ENCODE results near the gene RPS6KA3. TPM values are rescaled to one million over a fixed set of nuclear protein-coding genes. Genes with fewer than 3 reads are reported as not detected.

RPS6KA3 gene
- total and polyA plus RNA-seq, 2 donors (not counting 1 experiment from before 2014, with no cell fraction given): 17.0 to 63.0 TPM

- H3K27ac Mint-ChIP-seq: no peak overlapping the region
- ATAC-seq (ENCODE audit: low read depth): no peak
- no peak overlapping the region for H2AFZ ChIP-seq (ENCODE audit: insufficient read depth, low read depth, low read length, poor library complexity, severe bottlenecking)
- no CpG with 5 or more reads among the region's 5 CpGs for WGBS (ENCODE audit: insufficient coverage)
- no peak overlapping the region for H3K27ac ChIP-seq (ENCODE audit: low read length in 2 of 2)
- no peak for DNase-seq
- ChIA-PET POLR2A (no interaction called here), CTCF (no interaction called here)
- no peak overlapping the region for H3K4me3 Mint-ChIP-seq
- peaks cover 15% of the 10 kb centered on the region for H4K20me1 ChIP-seq (ENCODE audit: control insufficient read depth, insufficient read depth, low read length, poor library complexity, severe bottlenecking)
- peaks cover 8 to 27% of the 10 kb centered on the region in 2 experiments for H3K36me3 ChIP-seq (replicated peaks in 1 of 2; ENCODE audit: control extremely low read depth in 1 of 2, control insufficient read depth in 1 of 2, extremely low read depth in 1 of 2, insufficient read depth in 2 of 2, low read length in 1 of 2)
- H3K4me1 ChIP-seq (ENCODE audit: control insufficient read depth in 2 of 2, insufficient read depth in 2 of 2, low read length in 2 of 2): peaks cover 15 to 16% of the 10 kb centered on the region in 2 donors
- no peak overlapping the region for H3K9ac ChIP-seq (ENCODE audit: low read length)
- intact Hi-C loops (cut with micrococcal nuclease): no loop called here
- peaks cover 39% of the 10 kb centered on the region for H3K79me2 ChIP-seq (ENCODE audit: control insufficient read depth, insufficient read depth, low read length)
- TF ChIP-seq EZH2 (IDR thresholded peaks at IDR 0.05; ENCODE audit: borderline replicate concordance, insufficient read depth, low read depth, low read length, poor library complexity, severe bottlenecking) (no peak), CTCF (IDR thresholded peaks at IDR 0.05) (no peak)
- H3K9me3 Mint-ChIP-seq (ENCODE audit: insufficient read depth): no peaks in the 10 kb centered on the region
- H3K9me3 ChIP-seq (ENCODE audit: control extremely low read depth in 1 of 3, control insufficient read depth in 2 of 3, insufficient read depth in 1 of 3, low read length in 2 of 3): no peaks in the 10 kb centered on the region
- H3K27me3 Mint-ChIP-seq: no peaks in the 10 kb centered on the region
- H3K27me3 ChIP-seq (replicated peaks in 1 of 4; ENCODE audit: control extremely low read depth in 1 of 4, control insufficient read depth in 3 of 4, insufficient read depth in 4 of 4, low read length in 3 of 4): no peaks in the 10 kb centered on the region
- no peak overlapping the region for H3K4me3 ChIP-seq (ENCODE audit: control extremely low read depth in 1 of 5, extremely low read depth in 1 of 5, insufficient read depth in 1 of 5, low read depth in 2 of 5, low read length in 4 of 5)
- no peak overlapping the region for H3K4me2 ChIP-seq (replicated peaks; ENCODE audit: low read depth, low read length, poor library complexity, severe bottlenecking)
- H3K4me1 Mint-ChIP-seq: peaks cover 19% of the 10 kb centered on the region
Observed at GRCh38 chrX:20135944-20136343, 130.8 kb downstream of the RPS6KA3 start.

GRCh38 chrX:20132666-20133065 is 134.0 kb downstream of the RPS6KA3 start:
- Histone ChIP-seq H3K4me2 (replicated peaks; ENCODE audit: low read depth, low read length, poor library complexity, severe bottlenecking) (no peak overlapping the region), H3K9me3 (ENCODE audit: control extremely low read depth in 1 of 3, control insufficient read depth in 2 of 3, insufficient read depth in 1 of 3, low read length in 2 of 3) (no peaks in the 10 kb centered on the region), H3K79me2 (ENCODE audit: control insufficient read depth, insufficient read depth, low read length) (peaks cover 9% of the 10 kb centered on the region), H4K20me1 (ENCODE audit: control insufficient read depth, insufficient read depth, low read length, poor library complexity, severe bottlenecking) (peaks cover 7% of the 10 kb centered on the region), H3K4me3 (ENCODE audit: control extremely low read depth in 1 of 5, extremely low read depth in 1 of 5, insufficient read depth in 1 of 5, low read depth in 2 of 5, low read length in 4 of 5) (no peak overlapping the region), H3K36me3 (replicated peaks in 1 of 2; ENCODE audit: control extremely low read depth in 1 of 2, control insufficient read depth in 1 of 2, extremely low read depth in 1 of 2, insufficient read depth in 2 of 2, low read length in 1 of 2) (peaks cover 6 to 39% of the 10 kb centered on the region in 2 experiments), H3K9ac (ENCODE audit: low read length) (no peak overlapping the region), H2AFZ (ENCODE audit: insufficient read depth, low read depth, low read length, poor library complexity, severe bottlenecking) (no peak overlapping the region), H3K4me1 (ENCODE audit: control insufficient read depth in 2 of 2, insufficient read depth in 2 of 2, low read length in 2 of 2) (no peaks in the 10 kb centered on the region), H3K27me3 (replicated peaks in 1 of 4; ENCODE audit: control extremely low read depth in 1 of 4, control insufficient read depth in 3 of 4, insufficient read depth in 4 of 4, low read length in 3 of 4) (no peaks in the 10 kb centered on the region), H3K27ac (ENCODE audit: low read length in 2 of 2) (no peak overlapping the region)
- no CpG with 5 or more reads among the region's 1 CpG for WGBS (ENCODE audit: insufficient coverage)
- H3K9me3 Mint-ChIP-seq (ENCODE audit: insufficient read depth): no peaks in the 10 kb centered on the region
- TF ChIP-seq CTCF (IDR thresholded peaks at IDR 0.05): no peak
- no peak for TF ChIP-seq EZH2 (IDR thresholded peaks at IDR 0.05; ENCODE audit: borderline replicate concordance, insufficient read depth, low read depth, low read length, poor library complexity, severe bottlenecking)
- H3K4me1 Mint-ChIP-seq: peaks cover 3% of the 10 kb centered on the region
- CTCF ChIA-PET: no interaction called here
- H3K4me3 Mint-ChIP-seq: no peak overlapping the region
- no peak for ATAC-seq (ENCODE audit: low read depth)
- POLR2A ChIA-PET: no interaction called here
- intact Hi-C loops (cut with micrococcal nuclease): no loop called here
- no peak overlapping the region for H3K27ac Mint-ChIP-seq
- DNase-seq: no peak
- H3K27me3 Mint-ChIP-seq: no peaks in the 10 kb centered on the region
